ENCODE results near the gene VAMP2. TPM values are rescaled to one million over a fixed set of nuclear protein-coding genes. Genes with fewer than 3 reads are reported as not detected.

The VAMP2 gene
- polyA plus RNA-seq, 4 donors: 27.5 to 75.9 (median 46.7) TPM

GRCh38 chr17:8140065-8141029, 22.4 kb downstream of the VAMP2 start:
- DNase-seq (no peak), FAIRE-seq (no peak)
- Histone ChIP-seq H3K36me3 (ENCODE audit: control insufficient read depth in 3 of 3, insufficient read depth in 2 of 3, low read depth in 1 of 3, low read length in 3 of 3) (peaks cover 18 to 57% (median 30%) of the 10 kb centered on the region in 3 donors), H3K9me3 (ENCODE audit: control insufficient read depth in 2 of 2, insufficient read depth in 1 of 2, low read depth in 1 of 2, low read length in 1 of 2) (no peaks in the 10 kb centered on the region), H3K27me3 (ENCODE audit: control insufficient read depth in 3 of 3, insufficient read depth in 3 of 3, low read length in 3 of 3) (no peaks in the 10 kb centered on the region), H3K27ac (ENCODE audit: low read depth in 1 of 3, low read length in 2 of 3) (peak overlapping the region in 1 of 3 donors; percentile 7), H3K4me3 (ENCODE audit: low read depth in 1 of 3, low read length in 3 of 3) (no peak overlapping the region), H3K4me1 (ENCODE audit: control insufficient read depth in 3 of 3, insufficient read depth in 2 of 3, low read depth in 1 of 3, low read length in 2 of 3) (peaks cover 0 to 16% (median 2%) of the 10 kb centered on the region in 3 donors)
- WGBS, 3 donors: 87 to 92% (median 90%) methylated on average over 18 of the region's 18 CpGs

GRCh38 chr17:8138672-8139371, 23.9 kb downstream of the VAMP2 start:
- Histone ChIP-seq H3K9me3 (ENCODE audit: control insufficient read depth in 2 of 2, insufficient read depth in 1 of 2, low read depth in 1 of 2, low read length in 1 of 2) (no peaks in the 10 kb centered on the region), H3K4me3 (ENCODE audit: low read depth in 1 of 3, low read length in 3 of 3) (peak overlapping the region; percentile 23 to 62 (median 35)), H3K36me3 (ENCODE audit: control insufficient read depth in 3 of 3, insufficient read depth in 2 of 3, low read depth in 1 of 3, low read length in 3 of 3) (peaks cover 9 to 42% (median 18%) of the 10 kb centered on the region in 3 donors), H3K4me1 (ENCODE audit: control insufficient read depth in 3 of 3, insufficient read depth in 2 of 3, low read depth in 1 of 3, low read length in 2 of 3) (peaks cover 0 to 16% (median 2%) of the 10 kb centered on the region in 3 donors), H3K27ac (ENCODE audit: low read depth in 1 of 3, low read length in 2 of 3) (peak overlapping the region; percentile 84 to 98 (median 97)), H3K27me3 (ENCODE audit: control insufficient read depth in 3 of 3, insufficient read depth in 3 of 3, low read length in 3 of 3) (no peaks in the 10 kb centered on the region)
- DNase-seq: peak; percentile 95 to 98
- WGBS, 3 donors: 0 to 1% (median 0%) methylated on average over 46 of the region's 46 CpGs
- no peak for FAIRE-seq

- DNase-seq (no peak), FAIRE-seq (no peak)
- peaks cover 0 to 16% (median 2%) of the 10 kb centered on the region in 3 donors for H3K4me1 ChIP-seq (ENCODE audit: control insufficient read depth in 3 of 3, insufficient read depth in 2 of 3, low read depth in 1 of 3, low read length in 2 of 3)
- no peaks in the 10 kb centered on the region for H3K9me3 ChIP-seq (ENCODE audit: control insufficient read depth in 2 of 2, insufficient read depth in 1 of 2, low read depth in 1 of 2, low read length in 1 of 2)
- peak overlapping the region in 2 of 3 donors; percentile 97 to 98 for H3K27ac ChIP-seq (ENCODE audit: low read depth in 1 of 3, low read length in 2 of 3)
- H3K27me3 ChIP-seq (ENCODE audit: control insufficient read depth in 3 of 3, insufficient read depth in 3 of 3, low read length in 3 of 3): no peaks in the 10 kb centered on the region
- H3K36me3 ChIP-seq (ENCODE audit: control insufficient read depth in 3 of 3, insufficient read depth in 2 of 3, low read depth in 1 of 3, low read length in 3 of 3): peaks cover 5 to 37% (median 14%) of the 10 kb centered on the region in 3 donors
- H3K4me3 ChIP-seq (ENCODE audit: low read depth in 1 of 3, low read length in 3 of 3): peak overlapping the region in 1 of 3 donors; percentile 26
- 1% methylated on average over 7 of the region's 7 CpGs for WGBS, 3 donors
Observed at GRCh38 chr17:8138374-8138671, 24.4 kb downstream of the VAMP2 start.

- FAIRE-seq (no peak), DNase-seq (no peak)
- Histone ChIP-seq H3K27ac (ENCODE audit: low read depth in 1 of 3, low read length in 2 of 3) (peak overlapping the region in 2 of 3 donors; percentile 97 to 98), H3K36me3 (ENCODE audit: control insufficient read depth in 3 of 3, insufficient read depth in 2 of 3, low read depth in 1 of 3, low read length in 3 of 3) (peaks cover 3 to 32% (median 13%) of the 10 kb centered on the region in 3 donors), H3K27me3 (ENCODE audit: control insufficient read depth in 3 of 3, insufficient read depth in 3 of 3, low read length in 3 of 3) (no peaks in the 10 kb centered on the region), H3K4me3 (ENCODE audit: low read depth in 1 of 3, low read length in 3 of 3) (peak overlapping the region in 1 of 3 donors; percentile 26), H3K4me1 (ENCODE audit: control insufficient read depth in 3 of 3, insufficient read depth in 2 of 3, low read depth in 1 of 3, low read length in 2 of 3) (peaks cover 0 to 16% (median 2%) of the 10 kb centered on the region in 3 donors), H3K9me3 (ENCODE audit: control insufficient read depth in 2 of 2, insufficient read depth in 1 of 2, low read depth in 1 of 2, low read length in 1 of 2) (no peaks in the 10 kb centered on the region)
- WGBS, 3 donors: 15 to 22% (median 18%) methylated on average over 21 of the region's 21 CpGs
Observed at GRCh38 chr17:8137645-8138373, 24.9 kb downstream of the VAMP2 start.

- peaks cover 0 to 16% (median 0%) of the 10 kb centered on the region in 3 donors for H3K27me3 ChIP-seq (ENCODE audit: control insufficient read depth in 3 of 3, insufficient read depth in 3 of 3, low read length in 3 of 3)
- FAIRE-seq: no peak
- WGBS, 3 donors: 42 to 69% (median 53%) methylated on average over 4 of the region's 4 CpGs
- H3K36me3 ChIP-seq (ENCODE audit: control insufficient read depth in 3 of 3, insufficient read depth in 2 of 3, low read depth in 1 of 3, low read length in 3 of 3): no peaks in the 10 kb centered on the region
- DNase-seq: no peak
- H3K9me3 ChIP-seq (ENCODE audit: control insufficient read depth in 2 of 2, insufficient read depth in 1 of 2, low read depth in 1 of 2, low read length in 1 of 2): no peaks in the 10 kb centered on the region
- H3K4me3 ChIP-seq (ENCODE audit: low read depth in 1 of 3, low read length in 3 of 3): no peak overlapping the region
- no peak overlapping the region for H3K27ac ChIP-seq (ENCODE audit: low read depth in 1 of 3, low read length in 2 of 3)
- peaks cover 0 to 9% (median under 1%) of the 10 kb centered on the region in 3 donors for H3K4me1 ChIP-seq (ENCODE audit: control insufficient read depth in 3 of 3, insufficient read depth in 2 of 3, low read depth in 1 of 3, low read length in 2 of 3)
Observed at GRCh38 chr17:8133941-8134340, 28.8 kb downstream of the VAMP2 start.

- H3K27ac ChIP-seq (ENCODE audit: low read depth in 1 of 3, low read length in 2 of 3): no peak overlapping the region
- no peaks in the 10 kb centered on the region for H3K36me3 ChIP-seq (ENCODE audit: control insufficient read depth in 3 of 3, insufficient read depth in 2 of 3, low read depth in 1 of 3, low read length in 3 of 3)
- peaks cover 0 to 9% (median 0%) of the 10 kb centered on the region in 3 donors for H3K4me1 ChIP-seq (ENCODE audit: control insufficient read depth in 3 of 3, insufficient read depth in 2 of 3, low read depth in 1 of 3, low read length in 2 of 3)
- FAIRE-seq (no peak), DNase-seq (no peak)
- peaks cover 0 to 21% (median 0%) of the 10 kb centered on the region in 3 donors for H3K27me3 ChIP-seq (ENCODE audit: control insufficient read depth in 3 of 3, insufficient read depth in 3 of 3, low read length in 3 of 3)
- 73 to 84% (median 79%) methylated on average over 12 of the region's 12 CpGs for WGBS, 3 donors
- no peak overlapping the region for H3K4me3 ChIP-seq (ENCODE audit: low read depth in 1 of 3, low read length in 3 of 3)
- H3K9me3 ChIP-seq (ENCODE audit: control insufficient read depth in 2 of 2, insufficient read depth in 1 of 2, low read depth in 1 of 2, low read length in 1 of 2): no peaks in the 10 kb centered on the region
Observed at GRCh38 chr17:8133399-8133798, 29.3 kb downstream of the VAMP2 start.

GRCh38 chr17:8131844-8132441, 30.8 kb downstream of the VAMP2 start:
- DNase-seq (no peak), FAIRE-seq (no peak)
- Histone ChIP-seq H3K4me1 (ENCODE audit: control insufficient read depth in 3 of 3, insufficient read depth in 2 of 3, low read depth in 1 of 3, low read length in 2 of 3) (peaks cover 0 to 7% (median 0%) of the 10 kb centered on the region in 3 donors), H3K36me3 (ENCODE audit: control insufficient read depth in 3 of 3, insufficient read depth in 2 of 3, low read depth in 1 of 3, low read length in 3 of 3) (no peaks in the 10 kb centered on the region), H3K27ac (ENCODE audit: low read depth in 1 of 3, low read length in 2 of 3) (no peak overlapping the region), H3K27me3 (ENCODE audit: control insufficient read depth in 3 of 3, insufficient read depth in 3 of 3, low read length in 3 of 3) (peaks cover 0 to 28% (median 0%) of the 10 kb centered on the region in 3 donors), H3K9me3 (ENCODE audit: control insufficient read depth in 2 of 2, insufficient read depth in 1 of 2, low read depth in 1 of 2, low read length in 1 of 2) (no peaks in the 10 kb centered on the region), H3K4me3 (ENCODE audit: low read depth in 1 of 3, low read length in 3 of 3) (no peak overlapping the region)
- WGBS, 3 donors: 49 to 68% (median 61%) methylated on average over 3 of the region's 3 CpGs
